IMR-90 (cell line): ENCODE data around the gene CDK6. TPM values are rescaled to one million over a fixed set of nuclear protein-coding genes. Genes with fewer than 3 reads are reported as not detected.
A peak's percentile ranks its signal among the peaks of the same experiment; 100 is the strongest.

Experiments used
- ATAC-seq: fragments of 200-7000 bp; cut with Tn5 transposase; 2 replicates; pipeline ENCODE4 v1.9.1; 2020; ENCODE audit warnings: low read depth, mild to moderate bottlenecking, moderate library complexity
- BruUV-seq: library from RNA; stranded (reverse); fragments of 400-500 nt; replicated peaks from 2 replicates; lab custom pipeline; 2021; lab: Mats Ljungman, UMichigan
- CTCF ChIA-PET: fragments of 300-600 bp; formaldehyde crosslinking; extraction: SDS; loops from one replicate; lab custom pipeline; 2021; ENCODE audit warnings: antibody characterized with exemption; lab: Yijun Ruan, JAX
- POLR2A ChIA-PET: fragments of 300-600 bp; sonication (Branson Sonifier 250); formaldehyde crosslinking; loops from one replicate; lab custom pipeline; 2022; ENCODE audit warnings: antibody characterized with exemption; ENCODE audit not compliant: unreplicated experiment; lab: Charles Lee
- DNase-seq: peaks from one replicate; pipeline ENCODE4 v3.0.0; 2013
- H2AFZ ChIP-seq: replicated peaks from 2 replicates; pipeline ENCODE3; 2013; ENCODE audit warnings: low read length, mild to moderate bottlenecking; ENCODE audit not compliant: poor library complexity
- H2AK5ac ChIP-seq: 2 replicates; pipeline ENCODE4 v1.6.1; 2013; ENCODE audit warnings: low read depth, low read length, inconsistent platforms
- H2AK9ac ChIP-seq: replicated peaks from 2 replicates; pipeline ENCODE3; 2013; ENCODE audit warnings: mild to moderate bottlenecking, low read depth, low read length, moderate library complexity; ENCODE audit not compliant: poor library complexity
- H2BK120ac ChIP-seq: 2 replicates; pipeline ENCODE4 v1.6.1; 2013; ENCODE audit warnings: low read depth, low read length, inconsistent platforms
- H2BK15ac ChIP-seq: 3 replicates; pipeline ENCODE4 v1.6.1; 2013; ENCODE audit warnings: low read depth, low read length, inconsistent platforms
- H2BK20ac ChIP-seq: 2 replicates; pipeline ENCODE4 v1.6.1; 2013; ENCODE audit warnings: low read depth, mild to moderate bottlenecking, inconsistent platforms, low read length, moderate library complexity
- H2BK5ac ChIP-seq: 2 replicates; pipeline ENCODE4 v1.6.1; 2013; ENCODE audit warnings: mild to moderate bottlenecking, low read depth, low read length, inconsistent platforms; ENCODE audit not compliant: poor library complexity, severe bottlenecking
- H3K14ac ChIP-seq: replicated peaks from 2 replicates; pipeline ENCODE4 v1.6.1; 2013; ENCODE audit warnings: low read depth, low read length, inconsistent platforms
- H3K18ac ChIP-seq: 2 replicates; pipeline ENCODE4 v1.6.1; 2013; ENCODE audit warnings: low read depth, low read length, control low read depth
- H3K23ac ChIP-seq: 2 replicates; pipeline ENCODE4 v1.6.1; 2013; ENCODE audit warnings: low read depth, low read length, inconsistent platforms
- H3K27ac ChIP-seq: 2 replicates; pipeline ENCODE4 v1.5.1; 2013; ENCODE audit warnings: mild to moderate bottlenecking, control low read depth, low read length; ENCODE audit not compliant: insufficient read depth
- H3K27me3 ChIP-seq: 2 replicates; pipeline ENCODE4 v1.6.1; 2013; ENCODE audit warnings: low read length; ENCODE audit not compliant: control insufficient read depth, insufficient read depth
- H3K36me3 ChIP-seq: 2 replicates; pipeline ENCODE4 v1.6.1; 2013; ENCODE audit warnings: low read length, mixed read lengths; ENCODE audit not compliant: control insufficient read depth, insufficient read depth
- H3K4ac ChIP-seq: 2 replicates; pipeline ENCODE4 v1.6.1; 2013; ENCODE audit warnings: low read depth, low read length, inconsistent platforms
- H3K4me1 ChIP-seq: 2 replicates; pipeline ENCODE4 v1.6.1; 2013; ENCODE audit warnings: low read length, mixed read lengths; ENCODE audit not compliant: control insufficient read depth, insufficient read depth
- H3K4me2 ChIP-seq: 2 replicates; pipeline ENCODE4 v1.6.1; 2013; ENCODE audit warnings: low read depth, mild to moderate bottlenecking, control low read depth, low read length, moderate library complexity
- H3K4me3 ChIP-seq: 2 replicates; pipeline ENCODE4 v1.5.1; 2013; ENCODE audit warnings: low read depth, mild to moderate bottlenecking, control low read depth, low read length, moderate library complexity; ENCODE audit not compliant: insufficient read depth
- H3K56ac ChIP-seq: 2 replicates; pipeline ENCODE4 v1.6.1; 2013; ENCODE audit warnings: low read length, inconsistent platforms; ENCODE audit not compliant: insufficient read depth; ENCODE audit errors: extremely low read depth
- H3K79me1 ChIP-seq, 2 experiments: 2 replicates each; pipeline ENCODE4 v1.6.1; 2013; ENCODE audit warnings: low read length in 2 of 2, inconsistent platforms in 1 of 2, low read depth in 1 of 2
- H3K9ac ChIP-seq: 2 replicates; pipeline ENCODE4 v1.6.1; 2013; ENCODE audit warnings: low read depth, low read length, control low read depth
- H3K9me1 ChIP-seq: 2 replicates; pipeline ENCODE4 v1.6.1; 2013; ENCODE audit warnings: low read length, inconsistent platforms; ENCODE audit not compliant: insufficient read depth
- H3K9me3 ChIP-seq: 2 replicates; pipeline ENCODE4 v1.6.1; 2013; ENCODE audit warnings: low read length; ENCODE audit not compliant: control insufficient read depth, insufficient read depth
- H4K20me1 ChIP-seq: 2 replicates; pipeline ENCODE4 v1.6.1; 2013; ENCODE audit warnings: low read length, inconsistent platforms; ENCODE audit not compliant: insufficient read depth
- H4K5ac ChIP-seq: 2 replicates; pipeline ENCODE4 v1.6.1; 2013; ENCODE audit warnings: mild to moderate bottlenecking, low read depth, low read length, control low read depth
- H4K8ac ChIP-seq, 2 experiments: 2 replicates each; pipeline ENCODE4 v1.6.1; 2013; ENCODE audit warnings: low read depth in 2 of 2, low read length in 2 of 2, control low read depth in 1 of 2, inconsistent platforms in 1 of 2
- H4K91ac ChIP-seq: 2 replicates; pipeline ENCODE4 v1.6.1; 2013; ENCODE audit warnings: low read depth, low read length, inconsistent platforms; ENCODE audit not compliant: insufficient read depth
- RCOR1 ChIP-seq: IDR thresholded peaks from 2 replicates; pipeline ENCODE4 v1.6.1; 2012; ENCODE audit warnings: mild to moderate bottlenecking, low read length, improper control_type of control experiment; ENCODE audit not compliant: insufficient replicate concordance
- dilution Hi-C: fragments of 300-500 bp; cut with HindIII; formaldehyde crosslinking; loops from one replicate; pipeline ENCODE4 v1.14.3; 2018; ENCODE audit warnings: low sequenced_read_pairs; ENCODE audit not compliant: unreplicated experiment
- in situ Hi-C: fragments of 300-500 bp; cut with MboI; formaldehyde crosslinking; loops from 3 replicates; pipeline ENCODE4 v1.14.3; 2019; ENCODE audit warnings: low sequenced_read_pairs, inconsistent platforms, mixed read lengths
- intact Hi-C: fragments of 100-400 bp; cut with micrococcal nuclease; formaldehyde crosslinking; loops from 2 replicates; pipeline ENCODE4 v1.10.0; 2022
- polyA plus RNA-seq, 3 experiments: library from polyadenylated mRNA; depleted of rRNA; stranded (reverse); fragments of >200 nt; gene quantifications; 2 replicates each; pipeline ENCODE4 v1.2.3, GENCODE V29; 2012; ENCODE audit warnings: low replicate concordance in 1 of 3
- total RNA-seq: library from RNA; depleted of rRNA; stranded (reverse); fragments of >200 nt; gene quantifications from 2 replicates; pipeline ENCODE4 v1.2.3, GENCODE V29; 2012

The CDK6 gene
- total and polyA plus RNA-seq, 2 of the 4 experiments (the other 2 are of a cell fraction): 21.5 to 195 TPM

DNA sequence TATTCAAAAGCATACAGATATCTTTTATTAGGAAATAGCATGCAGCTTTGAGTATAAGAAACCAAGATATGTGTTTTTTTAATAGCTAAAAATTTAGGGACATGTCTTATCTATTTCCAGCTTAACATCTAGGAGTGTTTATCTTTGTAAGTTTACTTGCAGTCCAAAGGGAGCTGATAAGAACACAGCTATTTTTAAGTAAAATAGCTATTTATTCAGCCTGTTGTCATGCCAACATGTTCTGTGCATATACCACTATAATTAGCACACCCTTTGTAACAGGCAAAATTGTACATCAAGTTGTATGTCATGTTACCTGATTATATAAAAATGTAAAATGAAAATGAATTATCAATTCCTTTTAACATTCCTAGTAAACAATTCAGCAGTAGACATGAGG, 275.8 kb downstream of the CDK6 start:
- in situ Hi-C loops: no loop called here

More for the DNA sequence above, 275.8 kb downstream of the CDK6 start:
- CTCF ChIA-PET: interaction anchor here (0.5 kb wide), 1 partner anchor 1834 kb away, joined by 3 read pairs; no protein-coding TSS in a partner anchor
- dilution Hi-C loops (no loop called here), intact Hi-C loops (no loop called here)
- no peaks in the 10 kb centered on the region; the same call in 1 of the 2 replicates for H4K20me1 ChIP-seq
- H3K18ac ChIP-seq: no peak overlapping the region
- no peak overlapping the region for H2AK9ac ChIP-seq
- DNase-seq (peak; percentile 15), ATAC-seq (peak; percentile 27; the same call in 1 of the 2 replicates)
- no peak overlapping the region for H2BK15ac ChIP-seq
- no peaks in the 10 kb centered on the region for H3K9me1 ChIP-seq
- no peaks in the 10 kb centered on the region for H3K9me3 ChIP-seq
- TF ChIP-seq RCOR1: no peak
- no peak overlapping the region for H4K8ac ChIP-seq
- no peak overlapping the region for H3K56ac ChIP-seq
- H4K5ac ChIP-seq: no peak overlapping the region
- H3K27me3 ChIP-seq: no peaks in the 10 kb centered on the region
- H3K36me3 ChIP-seq: peaks cover 6% of the 10 kb centered on the region; the same call in 1 of the 2 replicates
- H3K4ac ChIP-seq: no peak overlapping the region
- H2BK20ac ChIP-seq: no peak overlapping the region
- no peak overlapping the region for H4K91ac ChIP-seq
- H2BK5ac ChIP-seq: no peak overlapping the region
- POLR2A ChIA-PET: no interaction called here
- no TSS peak for BruUV-seq
- no peak overlapping the region for H3K9ac ChIP-seq
- H3K4me1 ChIP-seq: no peaks in the 10 kb centered on the region
- no peak overlapping the region for H2AFZ ChIP-seq
- H3K4me2 ChIP-seq: no peak overlapping the region
- H3K14ac ChIP-seq: no peak overlapping the region
- H2AK5ac ChIP-seq: no peak overlapping the region
- no peak overlapping the region for H3K23ac ChIP-seq
- H2BK120ac ChIP-seq: no peak overlapping the region
- peaks cover 3 to 8% of the 10 kb centered on the region in 2 experiments; a peak in 3 of 4 replicates for H3K79me1 ChIP-seq
- no peak overlapping the region for H3K27ac ChIP-seq
- no peak overlapping the region for H3K4me3 ChIP-seq
